Measurements from ENCODE around the gene DRD1.

The DRD1 gene

GRCh38 chr5:175469916-175470315 is 25.9 kb upstream of the DRD1 start:
- no peak overlapping the region for H3K4me3 ChIP-seq (ENCODE audit: low read depth, low read length)
- DNase-seq (ENCODE audit: low read depth): no peak
- no peak for TF ChIP-seq CTCF (conservative IDR thresholded peaks at IDR 0.05; ENCODE audit: low read depth, low read length)

GRCh38 chr5:175468892-175469291 is 24.9 kb upstream of the DRD1 start:
- no peak overlapping the region for H3K4me3 ChIP-seq (ENCODE audit: low read depth, low read length)
- no peak for DNase-seq (ENCODE audit: low read depth)
- no peak for TF ChIP-seq CTCF (conservative IDR thresholded peaks at IDR 0.05; ENCODE audit: low read depth, low read length)

- TF ChIP-seq CTCF (conservative IDR thresholded peaks at IDR 0.05; ENCODE audit: low read depth, low read length): no peak
- no peak overlapping the region for H3K4me3 ChIP-seq (ENCODE audit: low read depth, low read length)
- DNase-seq (ENCODE audit: low read depth): no peak
Observed at GRCh38 chr5:175467983-175468690, 24.2 kb upstream of the DRD1 start.

- no peak overlapping the region for H3K4me3 ChIP-seq (ENCODE audit: low read depth, low read length)
- TF ChIP-seq CTCF (conservative IDR thresholded peaks at IDR 0.05; ENCODE audit: low read depth, low read length): no peak
- DNase-seq (ENCODE audit: low read depth): no peak
Observed at GRCh38 chr5:175466700-175467318, 22.8 kb upstream of the DRD1 start.

- DNase-seq (ENCODE audit: low read depth): no peak
- H3K4me3 ChIP-seq (ENCODE audit: low read depth, low read length): no peak overlapping the region
- TF ChIP-seq CTCF (conservative IDR thresholded peaks at IDR 0.05; ENCODE audit: low read depth, low read length): no peak
Observed at GRCh38 chr5:175465282-175465681, 21.3 kb upstream of the DRD1 start.

GRCh38 chr5:175464942-175465233 is 20.9 kb upstream of the DRD1 start:
- no peak for DNase-seq (ENCODE audit: low read depth)
- H3K4me3 ChIP-seq (ENCODE audit: low read depth, low read length): no peak overlapping the region
- TF ChIP-seq CTCF (conservative IDR thresholded peaks at IDR 0.05; ENCODE audit: low read depth, low read length): no peak

Measured in choroid plexus epithelial cell (primary cell).